ENCODE data around the gene AJAP1.

DNA sequence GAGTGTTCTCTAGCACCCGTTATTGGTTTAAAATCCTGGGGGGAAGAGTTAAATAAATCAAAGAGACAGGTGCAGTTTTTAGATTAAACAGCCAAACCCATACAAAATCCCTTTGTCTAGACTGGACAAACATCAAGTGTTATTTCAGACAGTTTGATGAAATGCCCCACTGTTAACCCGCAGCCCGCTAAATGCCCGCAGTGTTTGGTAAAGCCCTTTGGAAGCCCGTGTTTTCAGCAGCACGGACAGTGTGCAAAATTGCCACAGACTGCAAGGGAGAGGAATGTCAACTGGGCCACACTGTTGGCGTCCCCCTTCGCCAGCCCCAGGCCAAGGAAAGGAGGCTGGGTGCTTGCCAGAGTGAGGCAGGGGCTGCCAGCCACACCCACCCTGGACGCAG, 26.6 kb downstream of the AJAP1 start:
- TF ChIP-seq, protein P1, sequence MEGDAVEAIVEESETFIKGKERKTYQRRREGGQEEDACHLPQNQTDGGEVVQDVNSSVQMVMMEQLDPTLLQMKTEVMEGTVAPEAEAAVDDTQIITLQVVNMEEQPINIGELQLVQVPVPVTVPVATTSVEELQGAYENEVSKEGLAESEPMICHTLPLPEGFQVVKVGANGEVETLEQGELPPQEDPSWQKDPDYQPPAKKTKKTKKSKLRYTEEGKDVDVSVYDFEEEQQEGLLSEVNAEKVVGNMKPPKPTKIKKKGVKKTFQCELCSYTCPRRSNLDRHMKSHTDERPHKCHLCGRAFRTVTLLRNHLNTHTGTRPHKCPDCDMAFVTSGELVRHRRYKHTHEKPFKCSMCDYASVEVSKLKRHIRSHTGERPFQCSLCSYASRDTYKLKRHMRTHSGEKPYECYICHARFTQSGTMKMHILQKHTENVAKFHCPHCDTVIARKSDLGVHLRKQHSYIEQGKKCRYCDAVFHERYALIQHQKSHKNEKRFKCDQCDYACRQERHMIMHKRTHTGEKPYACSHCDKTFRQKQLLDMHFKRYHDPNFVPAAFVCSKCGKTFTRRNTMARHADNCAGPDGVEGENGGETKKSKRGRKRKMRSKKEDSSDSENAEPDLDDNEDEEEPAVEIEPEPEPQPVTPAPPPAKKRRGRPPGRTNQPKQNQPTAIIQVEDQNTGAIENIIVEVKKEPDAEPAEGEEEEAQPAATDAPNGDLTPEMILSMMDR (IDR thresholded peaks at IDR 0.05 in 2 of 3, conservative IDR thresholded peaks at IDR 0.05 in 1 of 3; ENCODE audit: control insufficient read depth in 2 of 3, extremely low read depth in 1 of 3, insufficient read depth in 1 of 3, low read depth in 3 of 3, low read length in 3 of 3): no peak
- TF ChIP-seq, protein P2, sequence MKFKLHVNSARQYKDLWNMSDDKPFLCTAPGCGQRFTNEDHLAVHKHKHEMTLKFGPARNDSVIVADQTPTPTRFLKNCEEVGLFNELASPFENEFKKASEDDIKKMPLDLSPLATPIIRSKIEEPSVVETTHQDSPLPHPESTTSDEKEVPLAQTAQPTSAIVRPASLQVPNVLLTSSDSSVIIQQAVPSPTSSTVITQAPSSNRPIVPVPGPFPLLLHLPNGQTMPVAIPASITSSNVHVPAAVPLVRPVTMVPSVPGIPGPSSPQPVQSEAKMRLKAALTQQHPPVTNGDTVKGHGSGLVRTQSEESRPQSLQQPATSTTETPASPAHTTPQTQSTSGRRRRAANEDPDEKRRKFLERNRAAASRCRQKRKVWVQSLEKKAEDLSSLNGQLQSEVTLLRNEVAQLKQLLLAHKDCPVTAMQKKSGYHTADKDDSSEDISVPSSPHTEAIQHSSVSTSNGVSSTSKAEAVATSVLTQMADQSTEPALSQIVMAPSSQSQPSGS (IDR thresholded peaks at IDR 0.05; ENCODE audit: low read length): no peak
- no peak for TF ChIP-seq RAD51 (IDR thresholded peaks at IDR 0.05)
- no peak for TF ChIP-seq POLR2AphosphoS5 (IDR thresholded peaks at IDR 0.05; ENCODE audit: low read length)
- no peak for TF ChIP-seq CEBPB (IDR thresholded peaks at IDR 0.05; ENCODE audit: borderline replicate concordance in 1 of 2, low read depth in 2 of 2, low read length in 2 of 2)
- no peak for TF ChIP-seq JUND (IDR thresholded peaks at IDR 0.05; ENCODE audit: low read depth, low read length)
- TF ChIP-seq GABPA (IDR thresholded peaks at IDR 0.05; ENCODE audit: low read depth): no peak
- TF ChIP-seq ETV6 (conservative IDR thresholded peaks at IDR 0.05 in 1 of 2, IDR thresholded peaks at IDR 0.05 in 1 of 2; ENCODE audit: borderline replicate concordance in 1 of 2, low read depth in 1 of 2): no peak
- TF ChIP-seq, protein P3, sequence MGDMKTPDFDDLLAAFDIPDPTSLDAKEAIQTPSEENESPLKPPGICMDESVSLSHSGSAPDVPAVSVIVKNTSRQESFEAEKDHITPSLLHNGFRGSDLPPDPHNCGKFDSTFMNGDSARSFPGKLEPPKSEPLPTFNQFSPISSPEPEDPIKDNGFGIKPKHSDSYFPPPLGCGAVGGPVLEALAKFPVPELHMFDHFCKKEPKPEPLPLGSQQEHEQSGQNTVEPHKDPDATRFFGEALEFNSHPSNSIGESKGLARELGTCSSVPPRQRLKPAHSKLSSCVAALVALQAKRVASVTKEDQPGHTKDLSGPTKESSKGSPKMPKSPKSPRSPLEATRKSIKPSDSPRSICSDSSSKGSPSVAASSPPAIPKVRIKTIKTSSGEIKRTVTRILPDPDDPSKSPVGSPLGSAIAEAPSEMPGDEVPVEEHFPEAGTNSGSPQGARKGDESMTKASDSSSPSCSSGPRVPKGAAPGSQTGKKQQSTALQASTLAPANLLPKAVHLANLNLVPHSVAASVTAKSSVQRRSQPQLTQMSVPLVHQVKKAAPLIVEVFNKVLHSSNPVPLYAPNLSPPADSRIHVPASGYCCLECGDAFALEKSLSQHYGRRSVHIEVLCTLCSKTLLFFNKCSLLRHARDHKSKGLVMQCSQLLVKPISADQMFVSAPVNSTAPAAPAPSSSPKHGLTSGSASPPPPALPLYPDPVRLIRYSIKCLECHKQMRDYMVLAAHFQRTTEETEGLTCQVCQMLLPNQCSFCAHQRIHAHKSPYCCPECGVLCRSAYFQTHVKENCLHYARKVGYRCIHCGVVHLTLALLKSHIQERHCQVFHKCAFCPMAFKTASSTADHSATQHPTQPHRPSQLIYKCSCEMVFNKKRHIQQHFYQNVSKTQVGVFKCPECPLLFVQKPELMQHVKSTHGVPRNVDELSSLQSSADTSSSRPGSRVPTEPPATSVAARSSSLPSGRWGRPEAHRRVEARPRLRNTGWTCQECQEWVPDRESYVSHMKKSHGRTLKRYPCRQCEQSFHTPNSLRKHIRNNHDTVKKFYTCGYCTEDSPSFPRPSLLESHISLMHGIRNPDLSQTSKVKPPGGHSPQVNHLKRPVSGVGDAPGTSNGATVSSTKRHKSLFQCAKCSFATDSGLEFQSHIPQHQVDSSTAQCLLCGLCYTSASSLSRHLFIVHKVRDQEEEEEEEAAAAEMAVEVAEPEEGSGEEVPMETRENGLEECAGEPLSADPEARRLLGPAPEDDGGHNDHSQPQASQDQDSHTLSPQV (IDR thresholded peaks at IDR 0.05): no peak
- no peak for TF ChIP-seq POLR2A (IDR thresholded peaks at IDR 0.05; ENCODE audit: low read depth, low read length)
- TF ChIP-seq, protein P4, sequence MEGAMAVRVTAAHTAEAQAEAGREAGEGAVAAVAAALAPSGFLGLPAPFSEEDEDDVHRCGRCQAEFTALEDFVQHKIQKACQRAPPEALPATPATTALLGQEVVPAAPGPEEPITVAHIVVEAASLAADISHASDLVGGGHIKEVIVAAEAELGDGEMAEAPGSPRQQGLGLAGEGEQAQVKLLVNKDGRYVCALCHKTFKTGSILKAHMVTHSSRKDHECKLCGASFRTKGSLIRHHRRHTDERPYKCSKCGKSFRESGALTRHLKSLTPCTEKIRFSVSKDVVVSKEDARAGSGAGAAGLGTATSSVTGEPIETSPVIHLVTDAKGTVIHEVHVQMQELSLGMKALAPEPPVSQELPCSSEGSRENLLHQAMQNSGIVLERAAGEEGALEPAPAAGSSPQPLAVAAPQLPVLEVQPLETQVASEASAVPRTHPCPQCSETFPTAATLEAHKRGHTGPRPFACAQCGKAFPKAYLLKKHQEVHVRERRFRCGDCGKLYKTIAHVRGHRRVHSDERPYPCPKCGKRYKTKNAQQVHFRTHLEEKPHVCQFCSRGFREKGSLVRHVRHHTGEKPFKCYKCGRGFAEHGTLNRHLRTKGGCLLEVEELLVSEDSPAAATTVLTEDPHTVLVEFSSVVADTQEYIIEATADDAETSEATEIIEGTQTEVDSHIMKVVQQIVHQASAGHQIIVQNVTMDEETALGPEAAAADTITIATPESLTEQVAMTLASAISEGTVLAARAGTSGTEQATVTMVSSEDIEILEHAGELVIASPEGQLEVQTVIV (IDR thresholded peaks at IDR 0.05; ENCODE audit: borderline replicate concordance, partially characterized antibody): no peak
